ENCODE measurements around the gene SELENOI. TPM values are rescaled to one million over a fixed set of nuclear protein-coding genes. Genes with fewer than 3 reads are reported as not detected.

The SELENOI gene
- total and polyA plus RNA-seq, 2 of the 4 experiments (the other 2 are of a cell fraction) = 5.1 to 25.1 TPM

- H3K9me1 ChIP-seq (ENCODE audit: insufficient read depth, low read length) = no peaks in the 10 kb centered on the region; the same call in 1 of the 2 replicates
- no peaks in the 10 kb centered on the region for H4K20me1 ChIP-seq (ENCODE audit: insufficient read depth, low read length)
- no peaks in the 10 kb centered on the region for H3K36me3 ChIP-seq (ENCODE audit: control insufficient read depth, insufficient read depth, low read length)
- WGBS, 2 experiments (ENCODE audit: extremely low coverage in 2 of 2, insufficient read length in 1 of 2) = 80% methylated on average over 2 of the region's 8 CpGs; no CpG with 5 or more reads in 1 of the 2 experiments
- H2BK120ac ChIP-seq (ENCODE audit: low read depth, low read length) = no peak overlapping the region
- no peak overlapping the region for H3K14ac ChIP-seq (replicated peaks; ENCODE audit: low read depth, low read length)
- H2AFZ ChIP-seq (replicated peaks; ENCODE audit: low read length, poor library complexity) = no peak overlapping the region
- no peak overlapping the region for H4K5ac ChIP-seq (ENCODE audit: low read depth, low read length)
- H2BK5ac ChIP-seq (ENCODE audit: low read depth, low read length, poor library complexity, severe bottlenecking) = no peak overlapping the region
- H3K27ac ChIP-seq (ENCODE audit: insufficient read depth, low read length) = no peak overlapping the region
- ATAC-seq (ENCODE audit: low read depth) = no peak
- H3K4me1 ChIP-seq (ENCODE audit: control insufficient read depth, insufficient read depth, low read length) = no peaks in the 10 kb centered on the region
- H2BK15ac ChIP-seq (ENCODE audit: low read depth, low read length) = no peak overlapping the region
- no peak overlapping the region for H2BK20ac ChIP-seq (ENCODE audit: low read depth, low read length)
- no peak overlapping the region for H3K18ac ChIP-seq (ENCODE audit: low read depth, low read length)
- H3K9me3 ChIP-seq (ENCODE audit: control insufficient read depth, insufficient read depth, low read length) = no peaks in the 10 kb centered on the region
- H4K8ac ChIP-seq (ENCODE audit: low read depth in 2 of 2, low read length in 2 of 2) = no peak overlapping the region
- no peak overlapping the region for H3K4me2 ChIP-seq (ENCODE audit: low read depth, low read length)
- no peak overlapping the region for H3K4ac ChIP-seq (ENCODE audit: low read depth, low read length)
- dilution Hi-C loops (cut with HindIII; ENCODE audit: low sequenced_read_pairs, unreplicated experiment) (no loop called here), in situ Hi-C loops (cut with MboI; ENCODE audit: low sequenced_read_pairs) (no loop called here), intact Hi-C loops (cut with micrococcal nuclease) (no loop called here)
- no peak overlapping the region for H2AK5ac ChIP-seq (ENCODE audit: low read depth, low read length)
- no peaks in the 10 kb centered on the region for H3K79me1 ChIP-seq (ENCODE audit: low read depth in 1 of 2, low read length in 2 of 2)
- CTCF ChIA-PET = no interaction called here
- peaks cover 35% of the 10 kb centered on the region for H3K27me3 ChIP-seq (ENCODE audit: control insufficient read depth, insufficient read depth, low read length)
- H3K9ac ChIP-seq (ENCODE audit: low read depth, low read length) = no peak overlapping the region
- no peak overlapping the region for H3K4me3 ChIP-seq (ENCODE audit: insufficient read depth, low read depth, low read length)
- no peak for TF ChIP-seq FOS (IDR thresholded peaks at IDR 0.05; ENCODE audit: low read depth, low read length)
- no peak for TF ChIP-seq MAFK (IDR thresholded peaks at IDR 0.05; ENCODE audit: low read depth, low read length)
- TF ChIP-seq CHD1 (IDR thresholded peaks at IDR 0.05; ENCODE audit: low read depth, low read length) = no peak
- TF ChIP-seq RFX5 (IDR thresholded peaks at IDR 0.05; ENCODE audit: low read depth, low read length) = no peak
- TF ChIP-seq MXI1 (IDR thresholded peaks at IDR 0.05; ENCODE audit: borderline replicate concordance, low read depth, low read length) = no peak
- TF ChIP-seq RCOR1 (IDR thresholded peaks at IDR 0.05; ENCODE audit: insufficient replicate concordance, low read length) = no peak
- TF ChIP-seq MAZ (IDR thresholded peaks at IDR 0.05; ENCODE audit: borderline replicate concordance, low read depth, low read length) = no peak
- no peak for TF ChIP-seq NFE2L2 (IDR thresholded peaks at IDR 0.05; ENCODE audit: low read depth, low read length)
- no peak for DNase-seq
- H3K23ac ChIP-seq (ENCODE audit: low read depth, low read length) = no peak overlapping the region
- no peak overlapping the region for H4K91ac ChIP-seq (ENCODE audit: insufficient read depth, low read depth, low read length)
- no peak overlapping the region for H3K56ac ChIP-seq (ENCODE audit: extremely low read depth, insufficient read depth, low read length)
- no TSS peak for BruUV-seq (replicated peaks)
- POLR2A ChIA-PET (ENCODE audit: unreplicated experiment) = no interaction called here
- H2AK9ac ChIP-seq (replicated peaks; ENCODE audit: low read depth, low read length, poor library complexity) = no peak overlapping the region
Observed at GRCh38 chr2:26314243-26314642, 31.7 kb upstream of the SELENOI start.
